Neutrophil (primary cell): ENCODE measurements around the gene ZNF664.

ENCODE experiments used
- H3K27ac ChIP-seq: fragments of 200-600 bp; sonication (generic); 2 replicates; pipeline ENCODE4 v1.5.1; 2016; ENCODE audit warnings: mild to moderate bottlenecking, moderate library complexity
- H3K27me3 ChIP-seq: fragments of 200-600 bp; sonication (generic); 2 replicates; pipeline ENCODE4 v1.6.0; 2016; ENCODE audit warnings: mild to moderate bottlenecking
- H3K36me3 ChIP-seq: fragments of 200-600 bp; sonication (generic); 2 replicates; pipeline ENCODE4 v1.5.1; 2017
- H3K4me1 ChIP-seq, 2 experiments: fragments of 200-600 bp in 1 of 2; sonication (generic) in 1 of 2; 1 replicate in 1 of 2; 2 replicates in 1 of 2; pipeline versions ENCODE4 v1.5.1 to v1.6.1; 2013 to 2016; ENCODE audit warnings: low read depth in 1 of 2, low read length in 1 of 2, mild to moderate bottlenecking in 1 of 2, moderate library complexity in 1 of 2; ENCODE audit not compliant: control insufficient read depth in 1 of 2, insufficient read depth in 1 of 2
- H3K4me3 ChIP-seq, 2 experiments: fragments of 200-600 bp in 1 of 2; sonication (generic) in 1 of 2; 1 replicate in 1 of 2; 2 replicates in 1 of 2; pipeline ENCODE4 v1.5.1; 2013 to 2016; ENCODE audit warnings: low read depth in 1 of 2, low read length in 1 of 2, mild to moderate bottlenecking in 1 of 2, moderate library complexity in 1 of 2
- H3K9me3 ChIP-seq: fragments of 200-600 bp; sonication (generic); 2 replicates; pipeline ENCODE4 v1.5.1; 2016
- TF ChIP-seq, protein P1 (sequence below): fragments of 200-600 bp; sonication (generic); IDR thresholded peaks from 2 replicates; pipeline ENCODE4 v1.5.1; 2016; ENCODE audit warnings: antibody characterized with exemption

ZNF664 gene

DNA sequence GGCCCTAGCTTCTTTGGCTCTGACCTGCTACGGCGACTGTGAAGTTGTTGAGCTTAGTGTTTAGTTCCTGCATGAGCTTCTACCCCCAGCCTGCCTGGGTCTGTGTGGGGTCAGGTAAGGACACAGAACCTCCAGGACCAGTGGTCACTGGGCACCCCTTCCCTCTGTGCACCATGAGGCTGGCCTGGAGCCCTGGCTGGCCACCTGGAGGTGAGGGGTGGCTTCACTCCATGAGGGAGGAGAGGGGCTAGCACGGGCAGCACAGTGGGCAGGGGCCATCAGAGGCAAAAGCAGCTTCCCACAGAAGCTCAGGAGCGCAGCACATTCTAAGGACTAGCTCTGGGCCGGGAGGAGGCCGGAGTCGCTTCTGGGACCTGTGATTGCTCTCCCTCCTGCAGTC is 37.1 kb upstream of the ZNF664 start:
- TF ChIP-seq, protein P1, sequence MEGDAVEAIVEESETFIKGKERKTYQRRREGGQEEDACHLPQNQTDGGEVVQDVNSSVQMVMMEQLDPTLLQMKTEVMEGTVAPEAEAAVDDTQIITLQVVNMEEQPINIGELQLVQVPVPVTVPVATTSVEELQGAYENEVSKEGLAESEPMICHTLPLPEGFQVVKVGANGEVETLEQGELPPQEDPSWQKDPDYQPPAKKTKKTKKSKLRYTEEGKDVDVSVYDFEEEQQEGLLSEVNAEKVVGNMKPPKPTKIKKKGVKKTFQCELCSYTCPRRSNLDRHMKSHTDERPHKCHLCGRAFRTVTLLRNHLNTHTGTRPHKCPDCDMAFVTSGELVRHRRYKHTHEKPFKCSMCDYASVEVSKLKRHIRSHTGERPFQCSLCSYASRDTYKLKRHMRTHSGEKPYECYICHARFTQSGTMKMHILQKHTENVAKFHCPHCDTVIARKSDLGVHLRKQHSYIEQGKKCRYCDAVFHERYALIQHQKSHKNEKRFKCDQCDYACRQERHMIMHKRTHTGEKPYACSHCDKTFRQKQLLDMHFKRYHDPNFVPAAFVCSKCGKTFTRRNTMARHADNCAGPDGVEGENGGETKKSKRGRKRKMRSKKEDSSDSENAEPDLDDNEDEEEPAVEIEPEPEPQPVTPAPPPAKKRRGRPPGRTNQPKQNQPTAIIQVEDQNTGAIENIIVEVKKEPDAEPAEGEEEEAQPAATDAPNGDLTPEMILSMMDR: no peak
- no peaks in the 10 kb centered on the region for H3K4me1 ChIP-seq
- H3K36me3 ChIP-seq: peaks cover 56% of the 10 kb centered on the region
- H3K9me3 ChIP-seq: no peaks in the 10 kb centered on the region
- H3K27ac ChIP-seq: no peak overlapping the region
- H3K27me3 ChIP-seq: no peaks in the 10 kb centered on the region
- no peak overlapping the region for H3K4me3 ChIP-seq

GRCh38 chr12:123936471-123936870 is 36.5 kb upstream of the ZNF664 start:
- H3K36me3 ChIP-seq: peaks cover 52% of the 10 kb centered on the region
- H3K9me3 ChIP-seq: no peaks in the 10 kb centered on the region
- no peaks in the 10 kb centered on the region for H3K4me1 ChIP-seq
- no peak overlapping the region for H3K4me3 ChIP-seq
- H3K27ac ChIP-seq: no peak overlapping the region
- TF ChIP-seq, protein P1: no peak
- no peaks in the 10 kb centered on the region for H3K27me3 ChIP-seq

- no peaks in the 10 kb centered on the region for H3K9me3 ChIP-seq
- no peak overlapping the region for H3K4me3 ChIP-seq
- TF ChIP-seq, protein P1: no peak
- H3K4me1 ChIP-seq: no peaks in the 10 kb centered on the region
- no peak overlapping the region for H3K27ac ChIP-seq
- H3K36me3 ChIP-seq: peaks cover 46% of the 10 kb centered on the region
- no peaks in the 10 kb centered on the region for H3K27me3 ChIP-seq
Measured at GRCh38 chr12:123936956-123937706, 35.9 kb upstream of the ZNF664 start.

DNA sequence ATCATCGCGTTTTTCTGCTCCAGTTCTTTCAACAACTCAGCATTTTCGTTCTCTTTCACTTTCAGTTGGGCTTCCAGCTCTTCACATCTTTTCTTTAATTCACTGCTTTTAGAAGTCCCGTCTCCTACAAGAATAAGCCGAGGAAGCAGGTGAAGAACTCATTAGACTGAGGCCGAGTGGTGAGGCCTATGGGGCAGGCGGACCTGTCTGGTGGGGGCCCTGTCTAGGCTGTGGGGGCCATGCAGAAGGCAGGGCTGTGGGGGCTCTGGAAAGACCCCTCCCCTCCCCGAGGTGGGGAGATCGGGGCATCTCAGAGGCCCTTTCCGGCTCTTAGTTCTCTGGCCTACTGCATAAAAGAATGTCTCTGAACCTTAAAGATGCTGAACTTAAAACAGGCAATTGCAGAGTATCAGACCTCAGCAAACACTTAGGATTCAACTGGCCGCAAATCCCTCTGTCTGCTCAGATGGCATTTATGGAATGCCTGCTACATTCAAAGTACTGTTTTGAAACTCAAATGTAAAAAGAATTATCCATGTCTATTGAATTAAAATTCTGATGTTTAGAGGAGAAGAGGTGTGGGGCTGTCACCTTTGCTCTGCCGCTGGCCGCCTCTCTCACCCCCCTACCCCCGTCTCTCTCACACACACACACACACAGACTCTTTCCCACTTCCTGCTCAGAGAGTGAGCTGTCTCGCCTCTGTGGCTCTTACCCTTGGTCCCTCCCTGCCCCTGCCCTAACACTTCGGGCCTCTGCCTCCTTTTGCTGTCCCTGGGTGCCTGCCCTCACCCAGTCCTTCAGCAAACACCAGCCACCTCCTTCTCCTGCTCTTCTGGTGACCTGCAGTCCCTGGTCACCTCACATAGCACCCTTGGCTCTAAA is 35.1 kb upstream of the ZNF664 start:
- Histone ChIP-seq H3K9me3 (no peaks in the 10 kb centered on the region), H3K27me3 (no peaks in the 10 kb centered on the region), H3K36me3 (peaks cover 45% of the 10 kb centered on the region), H3K4me3 (no peak overlapping the region), H3K27ac (no peak overlapping the region), H3K4me1 (no peaks in the 10 kb centered on the region)
- TF ChIP-seq, protein P1: no peak

- H3K36me3 ChIP-seq: peaks cover 36% of the 10 kb centered on the region
- H3K27ac ChIP-seq: no peak overlapping the region
- no peaks in the 10 kb centered on the region for H3K9me3 ChIP-seq
- TF ChIP-seq, protein P1: no peak
- H3K4me1 ChIP-seq: no peaks in the 10 kb centered on the region
- H3K27me3 ChIP-seq: no peaks in the 10 kb centered on the region
- H3K4me3 ChIP-seq: no peak overlapping the region
Measured at GRCh38 chr12:123938679-123939480, 34.1 kb upstream of the ZNF664 start.
